Body of pancreas (tissue), 4 donors: ENCODE measurements around the gene ANKRD28.

Experiments used
- POLR2A ChIP-seq, 3 donors: fragments of 450-650 bp; IDR thresholded peaks; one replicate each; pipeline ENCODE4 v1.6.1; 2016; ENCODE audit warnings: antibody characterized with exemption in 3 of 3, mild to moderate bottlenecking in 2 of 3
- TF ChIP-seq, protein P1 (sequence below), 7 experiments: fragments of 450-650 bp in 4 of 7; fragments of 200-600 bp in 3 of 7; sonication (generic) in 3 of 7; IDR thresholded peaks; one replicate each; pipeline ENCODE4 v1.5.1; 2016 to 2019; ENCODE audit warnings: antibody characterized with exemption in 7 of 7

DNA sequence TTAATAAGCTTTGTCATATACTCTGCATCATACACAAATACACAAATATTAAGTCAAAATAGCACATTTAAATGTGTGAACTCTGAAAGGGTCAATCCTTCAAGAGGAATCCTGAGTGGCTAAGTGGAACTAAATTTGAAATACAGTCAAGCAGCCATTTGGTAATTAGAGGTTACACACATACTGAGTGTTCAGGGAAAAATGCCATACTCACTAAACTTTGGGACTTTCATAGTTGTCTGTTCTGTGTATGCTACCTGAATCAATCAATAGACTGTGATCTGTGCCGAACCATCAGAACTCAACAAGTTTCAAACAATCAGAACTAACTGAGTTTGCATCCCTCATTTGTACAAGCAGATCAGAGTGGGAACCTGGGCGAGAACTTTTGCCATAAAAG, 15.3 kb downstream of the ANKRD28 start:
- TF ChIP-seq, protein P1, sequence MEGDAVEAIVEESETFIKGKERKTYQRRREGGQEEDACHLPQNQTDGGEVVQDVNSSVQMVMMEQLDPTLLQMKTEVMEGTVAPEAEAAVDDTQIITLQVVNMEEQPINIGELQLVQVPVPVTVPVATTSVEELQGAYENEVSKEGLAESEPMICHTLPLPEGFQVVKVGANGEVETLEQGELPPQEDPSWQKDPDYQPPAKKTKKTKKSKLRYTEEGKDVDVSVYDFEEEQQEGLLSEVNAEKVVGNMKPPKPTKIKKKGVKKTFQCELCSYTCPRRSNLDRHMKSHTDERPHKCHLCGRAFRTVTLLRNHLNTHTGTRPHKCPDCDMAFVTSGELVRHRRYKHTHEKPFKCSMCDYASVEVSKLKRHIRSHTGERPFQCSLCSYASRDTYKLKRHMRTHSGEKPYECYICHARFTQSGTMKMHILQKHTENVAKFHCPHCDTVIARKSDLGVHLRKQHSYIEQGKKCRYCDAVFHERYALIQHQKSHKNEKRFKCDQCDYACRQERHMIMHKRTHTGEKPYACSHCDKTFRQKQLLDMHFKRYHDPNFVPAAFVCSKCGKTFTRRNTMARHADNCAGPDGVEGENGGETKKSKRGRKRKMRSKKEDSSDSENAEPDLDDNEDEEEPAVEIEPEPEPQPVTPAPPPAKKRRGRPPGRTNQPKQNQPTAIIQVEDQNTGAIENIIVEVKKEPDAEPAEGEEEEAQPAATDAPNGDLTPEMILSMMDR (IDR thresholded peaks at IDR 0.05) = no peak
- no peak for TF ChIP-seq POLR2A (IDR thresholded peaks at IDR 0.05)
